HG03066 (cell line): Measurements from ENCODE around the gene MBL2.

ENCODE experiments used
- ATAC-seq: cut with Tn5 transposase; IDR thresholded peaks from one replicate; pipeline ENCODE4 v1.9.1; 2021; ENCODE audit warnings: low read depth; ENCODE audit not compliant: unreplicated experiment

The MBL2 gene

DNA sequence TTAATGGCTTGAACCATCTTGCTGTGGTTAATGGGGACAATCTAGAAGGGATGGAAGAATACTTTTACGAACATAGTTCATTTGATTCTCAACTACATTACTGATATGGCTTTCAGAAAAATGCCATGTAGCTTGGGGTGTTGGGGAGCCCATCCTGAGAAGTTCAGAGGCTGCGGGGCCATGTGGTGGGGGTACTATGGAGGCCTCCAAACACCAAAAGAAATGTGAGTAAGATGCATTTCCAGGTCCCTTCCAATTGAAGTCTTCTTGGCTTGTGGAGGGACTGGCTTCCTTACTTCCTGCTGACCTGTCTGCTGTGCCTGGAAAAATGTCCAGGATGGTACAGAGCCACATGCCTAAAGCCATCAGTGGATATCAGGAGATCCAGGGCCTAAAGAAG, 1.6 kb upstream of the MBL2 start:
- no peak for ATAC-seq

DNA sequence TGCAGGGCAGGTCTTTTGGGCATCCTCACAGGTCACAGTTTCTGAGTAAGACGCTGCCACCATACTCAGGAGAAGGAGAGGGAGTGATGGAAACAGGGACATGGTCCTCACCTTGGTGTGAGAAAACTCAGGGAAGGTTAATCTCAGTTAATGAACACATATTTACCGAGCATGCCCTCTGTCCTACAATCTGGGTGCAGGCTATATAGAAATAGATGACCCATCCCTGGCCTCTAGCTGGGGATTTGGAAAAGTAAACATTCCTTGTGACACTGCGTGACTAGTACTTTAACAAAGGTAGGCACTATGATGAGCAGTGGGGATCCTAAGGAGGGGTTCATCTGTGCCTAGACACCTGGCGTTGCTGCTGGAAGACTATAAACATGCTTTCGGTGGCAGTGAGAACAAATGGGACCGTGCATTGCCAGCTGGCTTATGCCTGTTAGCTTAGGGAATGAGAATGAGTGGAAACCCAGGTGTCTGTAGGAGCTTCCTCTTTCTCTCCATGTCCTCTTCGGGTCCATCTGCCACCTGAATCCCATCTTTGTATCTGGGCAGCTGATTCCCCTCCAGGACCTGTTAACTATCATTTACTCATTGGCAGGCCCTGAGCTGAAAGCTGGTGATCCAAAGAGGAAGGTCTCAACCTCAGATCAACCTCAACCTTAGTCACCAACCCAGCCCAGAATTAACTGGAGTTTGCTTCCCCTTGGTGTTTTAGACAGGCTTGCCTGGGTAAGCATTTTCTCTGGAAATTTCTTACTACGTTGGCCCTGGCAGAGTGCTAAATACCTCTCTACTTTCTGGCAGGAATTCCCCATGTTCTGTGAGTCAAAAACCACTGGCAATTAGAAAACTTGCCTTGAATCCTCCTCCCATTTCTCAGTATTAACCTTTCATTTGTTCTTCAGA, 794 bp downstream of the MBL2 start:
- ATAC-seq, result no peak

DNA sequence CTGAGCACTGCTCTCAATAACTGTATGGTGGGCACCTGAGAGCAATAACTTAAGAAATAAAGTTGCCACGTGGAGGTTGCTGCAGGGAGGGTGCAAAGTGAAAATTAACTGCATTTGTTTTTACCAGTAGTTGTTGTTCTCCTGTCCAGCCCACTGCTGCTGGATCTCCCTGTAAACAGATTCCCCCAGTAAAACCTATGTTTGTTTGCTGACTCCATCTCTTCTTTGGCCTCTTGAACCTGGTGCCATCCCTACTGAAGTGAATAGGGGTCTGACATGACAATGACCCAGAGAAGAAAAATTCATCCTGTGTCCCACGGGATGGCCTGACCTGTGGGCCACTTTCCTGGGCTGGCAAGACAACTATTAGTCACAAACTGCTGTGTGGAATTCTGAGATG, 1.7 kb downstream of the MBL2 start:
- no peak for ATAC-seq

DNA sequence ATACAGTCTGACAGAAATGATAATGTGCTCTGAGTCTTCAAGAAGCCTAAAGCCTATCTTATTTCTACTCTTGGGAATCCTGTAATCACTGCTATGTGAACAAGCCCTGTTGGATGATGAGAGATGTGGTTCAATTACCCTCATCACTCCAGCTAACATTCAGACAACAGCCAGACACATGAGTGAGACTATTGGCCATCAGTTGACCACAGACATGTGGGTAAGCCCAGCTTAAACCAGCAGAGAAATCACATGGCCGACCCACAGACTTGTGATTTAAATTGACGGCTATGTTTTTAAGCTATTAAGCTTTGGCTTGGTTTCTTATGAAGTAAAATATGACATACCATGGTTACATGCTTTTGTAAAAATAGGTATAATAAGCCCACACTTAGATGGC, 2.6 kb downstream of the MBL2 start:
- ATAC-seq, result no peak

DNA sequence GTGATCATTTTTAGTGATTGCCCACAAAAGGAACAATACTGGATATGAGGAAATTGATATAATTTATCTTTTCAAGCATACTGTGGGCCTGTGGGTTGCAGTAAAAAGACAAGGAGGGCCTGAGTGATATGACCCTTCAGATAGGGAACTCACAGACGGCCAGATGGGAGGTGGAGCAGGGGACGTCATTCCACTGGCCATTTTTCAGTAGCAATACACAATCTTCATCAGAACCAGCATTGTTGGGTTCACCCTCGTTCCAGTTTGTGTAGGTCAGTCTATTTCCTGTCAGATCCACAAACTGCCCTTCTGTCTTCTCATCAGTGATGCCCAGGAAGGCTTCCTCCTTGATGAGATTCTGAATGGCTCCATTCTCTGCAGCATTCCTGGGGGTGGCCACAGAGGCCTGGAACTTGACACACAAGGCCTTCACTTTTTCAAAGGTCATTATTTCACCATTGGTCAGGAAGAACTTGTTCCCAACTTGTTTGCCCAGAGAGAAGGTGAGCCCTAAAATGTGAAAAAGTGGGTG, 4.5 kb downstream of the MBL2 start:
- no peak for ATAC-seq

DNA sequence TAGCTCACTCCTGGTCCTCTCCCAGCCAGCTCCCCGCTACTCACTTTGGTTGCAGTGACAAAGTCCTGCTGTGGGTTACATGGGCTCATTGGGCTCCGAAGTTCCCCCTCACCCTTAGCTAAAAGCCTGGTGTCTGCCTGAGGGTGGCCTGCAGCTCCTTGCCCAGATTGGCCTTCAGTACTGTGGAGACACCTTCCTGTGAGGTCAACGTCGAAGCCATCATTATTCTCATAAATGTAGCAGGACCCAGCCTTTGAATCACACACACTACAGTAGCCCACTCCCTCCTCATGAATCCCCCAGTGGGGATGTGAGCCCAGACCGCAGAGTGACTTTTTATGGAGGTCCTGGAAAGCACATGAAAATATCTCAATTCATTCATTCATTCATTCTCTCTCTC, 10.5 kb downstream of the MBL2 start:
- ATAC-seq, result no peak

DNA sequence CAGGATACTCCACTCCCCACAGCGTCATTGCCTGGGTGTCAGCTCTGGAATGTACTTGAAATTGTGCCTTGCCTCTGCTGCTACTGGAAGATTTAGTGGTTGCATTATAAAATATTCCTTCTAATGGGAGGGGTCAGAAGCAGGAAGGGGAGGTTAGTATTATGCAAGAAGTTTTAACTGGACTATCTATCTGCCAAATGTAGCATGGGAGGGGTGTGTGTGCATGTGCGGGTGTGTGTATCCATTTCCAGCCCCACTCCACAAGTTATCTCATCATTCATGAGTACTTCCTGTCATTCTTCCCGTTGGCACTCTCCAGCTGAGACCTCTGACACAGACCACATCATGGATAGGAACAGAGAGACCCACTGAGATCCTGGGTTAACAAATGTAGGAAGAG, 13.4 kb downstream of the MBL2 start:
- no peak for ATAC-seq

DNA sequence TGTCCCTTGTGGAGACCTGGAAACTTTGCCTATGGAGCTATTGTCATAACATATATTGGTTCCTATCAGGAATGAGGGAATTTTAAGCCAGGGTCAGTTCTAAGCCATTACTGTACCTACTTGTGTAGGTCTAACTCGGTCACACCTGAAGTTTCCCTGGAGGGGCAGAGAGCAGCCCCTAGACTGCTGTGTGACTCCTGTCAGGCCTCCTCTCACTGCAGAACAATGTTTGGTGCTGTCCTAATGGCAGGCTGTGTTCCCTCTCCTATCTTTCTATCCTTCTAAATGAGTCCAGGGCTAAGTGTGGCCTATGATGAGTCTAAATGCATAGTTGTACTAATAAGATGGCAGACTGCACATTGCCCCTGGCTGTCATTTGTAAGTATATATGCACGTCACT, 14.2 kb downstream of the MBL2 start:
- no peak for ATAC-seq

DNA sequence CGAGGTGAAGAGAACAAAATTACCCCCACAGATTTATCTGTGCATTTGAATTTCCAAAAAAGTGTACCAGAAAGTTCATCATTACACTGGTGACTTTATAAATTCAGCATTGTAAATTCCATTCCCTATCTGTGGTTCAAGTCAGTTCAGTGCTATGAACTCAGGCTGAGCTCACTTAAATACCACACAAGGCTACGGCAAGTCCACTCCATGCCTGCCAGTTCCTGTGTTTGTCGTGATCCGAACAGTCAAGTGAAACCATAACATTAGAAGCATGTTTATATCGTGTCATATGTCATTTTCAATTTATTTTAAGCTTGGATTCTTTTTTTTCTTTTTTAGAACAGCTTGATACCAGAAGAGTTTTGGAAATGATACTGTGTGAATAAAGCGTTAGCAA, 14.8 kb downstream of the MBL2 start:
- no peak for ATAC-seq

DNA sequence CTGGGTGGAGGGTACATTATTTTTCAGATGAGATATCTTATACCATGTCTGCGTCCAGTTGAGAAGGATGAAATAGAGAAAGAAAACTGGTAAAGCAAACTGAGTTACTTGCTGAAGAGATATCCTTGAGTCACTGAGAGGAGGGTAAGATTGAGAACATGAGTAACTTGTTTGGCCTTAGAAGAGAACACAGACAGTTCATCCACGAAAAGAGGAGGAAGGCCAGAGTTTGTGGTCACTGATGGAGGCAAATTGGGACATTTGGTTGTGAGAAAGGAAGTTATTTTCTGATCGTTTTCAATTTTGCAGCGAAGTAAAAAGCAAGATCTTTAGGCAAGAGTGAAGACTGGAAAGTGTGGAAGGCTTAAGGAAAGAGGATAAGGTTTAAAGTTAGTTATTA, 15.6 kb downstream of the MBL2 start:
- ATAC-seq, result no peak

DNA sequence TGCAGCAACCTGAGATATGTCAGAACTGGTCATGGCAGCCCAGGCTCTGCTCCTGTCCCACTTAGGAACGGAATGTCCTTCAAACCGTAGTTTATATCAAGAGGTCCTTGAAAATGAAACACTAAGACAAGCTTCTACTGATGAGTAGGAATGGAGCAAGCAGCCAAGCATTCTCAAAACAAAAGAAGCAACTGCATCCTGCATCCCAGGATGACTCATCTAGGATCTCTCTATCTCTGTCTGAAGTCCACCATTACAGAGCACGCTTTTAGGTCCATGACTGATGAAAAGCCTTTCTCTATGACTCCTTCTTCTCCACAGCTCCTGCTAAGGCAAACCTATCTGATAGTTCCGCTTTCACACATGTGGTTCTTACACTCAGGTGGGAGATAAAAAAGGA, 16.3 kb downstream of the MBL2 start:
- ATAC-seq, result no peak

DNA sequence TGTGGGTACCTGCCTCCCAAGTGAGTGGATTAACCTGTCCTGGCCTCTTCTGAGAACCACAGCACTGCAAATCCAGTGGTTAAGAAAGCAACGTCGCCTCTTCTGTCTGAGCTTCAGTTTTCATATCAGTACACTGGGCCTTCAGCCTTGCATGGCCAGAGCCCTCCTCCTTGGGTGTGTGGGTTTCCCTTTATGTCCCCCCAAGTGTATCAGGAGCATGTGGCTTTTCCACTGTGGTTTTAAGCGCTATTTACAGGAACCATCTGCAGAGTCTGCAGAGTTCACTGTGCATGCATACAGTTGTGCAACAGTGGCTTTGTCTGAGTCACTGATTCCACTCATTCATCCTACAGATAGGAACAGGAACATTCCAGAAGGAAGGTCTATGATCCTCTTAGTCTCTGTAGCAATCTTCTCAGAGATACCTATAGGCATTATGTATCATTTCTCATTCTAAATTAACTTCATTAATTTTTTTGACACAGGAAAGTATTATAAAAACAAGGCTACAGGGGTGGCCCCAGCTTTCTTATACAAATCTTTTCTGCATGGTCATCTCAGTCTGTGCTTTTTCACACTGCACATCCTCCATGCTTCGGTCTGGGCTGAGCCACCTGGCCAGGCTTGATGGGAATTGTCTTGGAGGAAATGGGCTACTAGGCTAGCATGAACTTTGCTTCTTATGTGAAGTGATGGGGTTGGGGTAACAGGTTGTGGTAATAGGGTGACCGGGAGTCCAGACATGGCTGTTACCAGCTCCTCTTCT, 17.1 kb downstream of the MBL2 start:
- ATAC-seq, result no peak

DNA sequence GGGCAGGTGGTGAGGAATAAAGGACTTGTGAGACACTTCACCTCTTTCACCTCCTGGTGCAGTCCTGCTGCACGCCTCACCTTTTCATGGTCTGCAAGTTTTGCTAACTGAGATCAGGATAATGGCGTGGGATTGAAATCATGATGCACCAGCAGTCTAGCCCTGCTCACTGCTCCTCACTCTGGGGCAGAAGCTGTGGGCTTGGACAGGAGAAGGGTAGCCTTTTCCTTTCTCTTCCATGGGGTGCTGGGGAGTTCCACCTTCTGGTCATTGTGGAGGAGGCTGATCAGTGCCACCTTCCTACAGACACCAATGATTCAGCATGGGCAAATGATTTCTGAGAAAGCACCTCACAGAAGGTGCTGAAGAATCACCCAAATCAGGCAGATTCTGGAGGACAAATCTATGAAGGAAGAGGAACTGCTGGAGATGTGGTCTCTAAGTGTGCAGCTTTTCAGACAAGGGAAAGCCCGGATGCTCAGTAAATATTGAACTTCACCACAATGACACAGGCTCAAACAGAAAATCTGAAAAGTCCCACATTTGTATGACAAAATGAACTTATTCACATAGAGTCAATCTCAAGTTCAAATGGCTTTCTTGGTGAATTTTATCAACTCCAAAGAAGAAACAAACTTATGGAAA, 19.7 kb downstream of the MBL2 start:
- ATAC-seq, result no peak

DNA sequence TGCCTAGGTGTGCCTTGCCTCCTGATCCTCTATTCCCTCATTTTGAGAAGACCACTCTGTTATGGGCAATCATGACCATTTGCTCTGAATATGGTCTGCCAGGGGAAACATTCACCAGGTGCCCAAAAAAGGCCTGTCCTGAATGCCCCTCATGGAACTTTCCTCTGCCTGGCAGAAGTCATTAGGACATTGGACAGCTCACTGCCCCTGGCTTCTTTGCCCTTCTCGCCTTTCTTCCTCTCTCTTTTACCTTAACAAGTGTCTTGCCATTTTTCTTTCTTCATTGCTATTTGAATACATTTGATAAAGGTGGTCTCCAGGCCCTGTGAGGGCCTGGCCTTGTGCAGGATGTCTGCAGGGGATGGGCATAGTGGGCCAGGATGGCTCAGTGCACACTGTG, 20.3 kb downstream of the MBL2 start:
- ATAC-seq, result no peak

DNA sequence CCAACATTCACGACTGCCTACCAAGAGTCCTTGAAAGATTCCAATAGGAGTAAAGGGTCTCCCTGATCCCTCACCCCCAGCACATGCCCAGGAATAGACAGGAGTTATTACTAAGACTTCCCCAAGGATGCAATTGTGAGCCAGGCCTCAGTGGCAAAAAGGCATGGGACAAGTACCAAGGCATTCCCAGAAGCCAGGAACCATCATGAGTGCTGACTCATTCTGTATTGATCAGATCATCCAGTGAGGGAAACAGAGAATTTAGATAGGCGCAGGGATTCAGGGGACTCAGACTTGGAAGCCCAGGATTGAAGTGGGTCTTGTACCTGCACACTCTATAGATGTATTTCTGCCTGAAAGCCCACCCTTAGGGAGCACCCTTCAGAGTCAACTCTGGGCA, 21.2 kb downstream of the MBL2 start:
- ATAC-seq, result no peak

DNA sequence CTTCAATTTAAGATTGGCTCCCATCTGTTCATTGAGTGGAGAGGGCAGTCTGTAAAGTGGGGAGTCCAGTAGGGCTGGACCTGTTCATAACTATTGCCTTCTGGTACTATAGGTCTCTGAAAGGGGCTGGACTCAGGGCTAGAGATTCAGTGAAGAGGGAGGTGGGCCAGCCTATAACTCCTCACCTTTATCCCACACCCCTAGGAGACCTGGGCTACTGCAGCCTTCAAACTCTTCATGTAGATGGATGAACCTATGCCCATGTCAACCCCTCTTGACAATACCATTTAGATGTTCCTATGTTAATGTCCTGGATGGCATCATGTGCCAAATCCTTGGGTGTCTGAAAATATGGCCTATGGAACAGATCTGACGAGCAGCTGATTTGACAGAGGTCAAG, 22.0 kb downstream of the MBL2 start:
- ATAC-seq, result no peak

DNA sequence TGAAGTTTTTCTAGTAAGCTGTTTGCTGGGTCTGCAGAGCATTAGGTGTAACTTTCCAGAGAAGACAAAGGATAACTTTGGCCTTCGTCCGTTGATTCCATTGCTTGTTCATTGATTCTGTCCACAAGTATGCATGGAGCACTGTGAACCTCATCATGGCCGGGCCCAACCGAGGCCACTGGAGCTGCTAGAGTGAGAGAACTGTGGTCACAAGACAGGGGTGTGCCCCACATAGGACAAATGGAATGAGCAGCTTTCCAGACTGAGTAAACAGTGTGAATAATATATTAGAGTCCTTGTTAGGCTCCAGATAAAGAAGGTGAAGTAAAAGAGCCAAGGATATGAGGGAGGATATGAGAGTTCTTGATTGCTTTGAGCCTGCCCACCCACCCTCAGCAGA, 24.9 kb downstream of the MBL2 start:
- no peak for ATAC-seq

DNA sequence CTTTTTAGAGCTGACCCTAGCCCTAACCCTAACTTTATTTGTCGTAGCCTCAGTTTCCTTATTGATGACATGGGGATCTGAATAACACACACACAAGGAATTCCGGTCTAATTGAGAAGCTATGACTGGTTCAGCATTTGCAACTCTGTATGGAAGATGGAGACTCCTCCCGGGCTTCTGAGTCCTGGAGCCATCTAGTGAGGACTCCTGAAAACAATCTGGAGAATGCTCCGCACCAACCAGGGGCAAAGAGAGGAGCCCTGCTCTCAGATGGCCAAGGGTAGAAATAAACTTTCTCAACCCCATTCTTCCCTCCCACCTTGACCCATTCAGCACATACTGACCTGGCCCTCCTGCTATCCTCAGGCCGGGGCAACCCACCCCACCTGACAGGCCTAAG, 26.4 kb downstream of the MBL2 start:
- ATAC-seq, result no peak

DNA sequence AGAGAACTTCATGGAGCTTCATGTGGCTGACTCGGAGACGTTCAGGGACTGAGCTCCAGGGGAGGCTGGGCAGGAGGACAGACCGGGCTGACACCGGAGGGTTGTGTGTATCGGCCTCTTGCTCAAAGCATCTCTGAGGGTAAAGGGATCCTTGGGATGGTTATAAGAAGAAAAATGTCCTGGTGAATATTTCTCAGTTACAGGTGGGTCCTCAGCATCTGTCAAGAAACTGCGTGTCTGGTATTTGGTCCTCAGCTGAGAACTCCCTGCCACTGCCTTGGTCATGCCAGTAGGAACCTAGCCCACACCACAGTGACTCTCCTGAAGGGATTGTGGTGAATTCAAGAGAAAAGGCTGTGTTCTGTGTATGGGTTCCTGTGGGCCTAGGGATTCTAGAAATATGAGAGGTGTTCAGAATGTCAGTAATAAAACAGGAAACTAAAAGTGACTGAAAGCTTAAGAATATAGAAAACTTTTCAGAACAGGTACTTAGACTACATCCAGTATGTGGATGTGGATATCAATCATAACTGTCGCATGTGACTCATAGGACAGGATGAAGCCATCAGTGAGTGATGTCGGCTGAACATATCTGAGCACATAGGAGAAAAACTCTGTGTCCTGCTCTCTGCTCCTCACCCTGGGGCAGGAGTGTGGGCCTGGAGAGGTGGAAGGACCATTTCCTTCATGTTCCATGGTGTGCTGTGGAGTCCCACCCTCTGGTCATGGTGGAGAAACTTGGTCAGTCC, 28.4 kb downstream of the MBL2 start:
- no peak for ATAC-seq

DNA sequence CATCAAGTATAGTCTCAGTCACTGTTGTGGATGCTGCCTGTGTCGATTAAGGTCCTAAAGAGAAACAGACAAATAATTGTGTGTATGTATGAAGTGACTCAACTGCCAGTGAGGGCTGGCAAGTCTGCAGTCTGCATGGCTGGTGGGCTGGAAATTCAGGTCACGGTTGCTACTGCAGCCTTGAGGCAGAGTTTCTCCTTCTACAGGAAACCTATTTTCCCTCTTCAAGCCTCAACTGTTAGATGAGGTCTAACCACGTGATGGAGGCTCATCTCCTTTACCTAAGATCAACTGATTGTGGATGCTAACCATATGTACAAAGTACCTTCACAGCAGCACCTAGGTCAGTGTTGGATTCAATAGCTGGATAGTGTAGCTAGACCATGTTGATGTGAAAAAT, 29.9 kb downstream of the MBL2 start:
- no peak for ATAC-seq

DNA sequence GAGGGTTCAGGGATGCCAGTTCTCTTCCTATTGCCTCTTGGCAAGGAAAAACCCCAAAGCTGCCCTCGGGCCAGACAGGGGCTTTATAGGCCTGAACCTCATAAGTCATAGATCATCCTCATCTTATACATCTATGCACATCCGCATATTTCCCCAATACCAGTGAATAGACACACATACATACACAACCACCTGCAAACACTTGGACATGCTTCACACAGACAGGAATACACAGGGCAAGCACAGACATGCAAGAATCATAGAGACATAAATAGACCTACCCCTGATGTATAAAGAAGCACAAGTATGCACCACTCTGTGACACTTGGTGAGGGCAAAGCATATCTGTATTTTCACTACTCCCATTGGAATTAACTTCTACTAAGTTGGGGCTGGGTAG, 30.7 kb downstream of the MBL2 start:
- ATAC-seq, result no peak
